Activated CD4-positive, alpha-beta T cell treated with anti-CD3 and anti-CD28 coated beads, Interleukin-2, amount 10 ng/mL, durations not matched to agents 7 days and 5 days (primary cell): ENCODE data around the gene RALGAPB. TPM values are rescaled to one million over a fixed set of nuclear protein-coding genes. Genes with fewer than 3 reads are reported as not detected.

Experiments used
- CTCF ChIA-PET: fragments of 350-600 bp; sonication (Branson Sonifier 250); formaldehyde crosslinking; loops from one replicate; lab custom pipeline; 2021; ENCODE audit warnings: antibody characterized with exemption; lab: Charles Lee
- POLR2A ChIA-PET: fragments of 350-600 bp; sonication (Branson Sonifier 250); formaldehyde crosslinking; loops from one replicate; lab custom pipeline; 2021; ENCODE audit warnings: antibody characterized with exemption; lab: Charles Lee
- DNase-seq: peaks from one replicate; pipeline ENCODE4 v3.0.0-alpha.2; 2020
- H3K27ac Mint-ChIP-seq: one replicate; pipeline ENCODE4 v1.8.0; 2021; ENCODE audit warnings: mild to moderate bottlenecking, moderate library complexity, mixed read lengths
- H3K27me3 Mint-ChIP-seq: one replicate; pipeline ENCODE4 v1.8.0; 2021; ENCODE audit warnings: mixed read lengths
- H3K36me3 Mint-ChIP-seq: one replicate; pipeline ENCODE4 v1.8.0; 2021; ENCODE audit warnings: low read depth, mixed read lengths
- H3K4me1 Mint-ChIP-seq: one replicate; pipeline ENCODE4 v1.8.0; 2021; ENCODE audit warnings: mixed read lengths
- H3K4me3 Mint-ChIP-seq: one replicate; pipeline ENCODE4 v1.8.0; 2021; ENCODE audit warnings: mild to moderate bottlenecking, moderate library complexity, mixed read lengths
- H3K9me3 Mint-ChIP-seq: one replicate; pipeline ENCODE4 v1.8.0; 2021; ENCODE audit warnings: mixed read lengths
- total RNA-seq, 2 experiments: library from RNA; stranded (reverse); gene quantifications; one replicate each; pipeline ENCODE4 v1.2.3, GENCODE V29; 2021

Gene RALGAPB
- total RNA-seq, 2 experiments from 2014 or later = 31.1 to 36.7 TPM

GRCh38 chr20:38466171-38466570 is 6.5 kb upstream of the RALGAPB start:
- CTCF ChIA-PET = no interaction called here
- Mint-ChIP-seq H3K36me3 (no peaks in the 10 kb centered on the region), H3K9me3 (no peaks in the 10 kb centered on the region), H3K4me1 (no peaks in the 10 kb centered on the region), H3K27me3 (peaks cover 2% of the 10 kb centered on the region), H3K27ac (no peak overlapping the region), H3K4me3 (no peak overlapping the region)
- DNase-seq = no peak
- POLR2A ChIA-PET = no interaction called here

GRCh38 chr20:38466983-38467382 is 5.7 kb upstream of the RALGAPB start:
- Mint-ChIP-seq H3K4me1 (peaks cover 5% of the 10 kb centered on the region), H3K27me3 (peaks cover 2% of the 10 kb centered on the region), H3K36me3 (no peaks in the 10 kb centered on the region), H3K27ac (no peak overlapping the region), H3K9me3 (no peaks in the 10 kb centered on the region), H3K4me3 (no peak overlapping the region)
- CTCF ChIA-PET = interaction anchor here (3.3 kb wide), 1 partner anchor 21 kb away, joined by 13 read pairs; no protein-coding TSS in a partner anchor
- POLR2A ChIA-PET = no interaction called here
- no peak for DNase-seq

- Mint-ChIP-seq H3K4me1 (peaks cover 35% of the 10 kb centered on the region), H3K36me3 (peaks cover 10% of the 10 kb centered on the region), H3K9me3 (no peaks in the 10 kb centered on the region), H3K4me3 (no peak overlapping the region), H3K27ac (no peak overlapping the region), H3K27me3 (peaks cover 2% of the 10 kb centered on the region)
- DNase-seq = no peak
- ChIA-PET POLR2A (no interaction called here), CTCF (interaction anchor here (3.7 kb wide), 1 partner anchor 37 kb away, joined by 24 read pairs; the partner anchor contains the start of gene SNHG17)
Observed at GRCh38 chr20:38471245-38471644, 1.4 kb upstream of the RALGAPB start.

- H3K4me1 Mint-ChIP-seq = peaks cover 38% of the 10 kb centered on the region
- H3K4me3 Mint-ChIP-seq = peak overlapping the region; percentile 82
- H3K9me3 Mint-ChIP-seq = no peaks in the 10 kb centered on the region
- peak overlapping the region; percentile 83 for H3K27ac Mint-ChIP-seq
- peaks cover 2% of the 10 kb centered on the region for H3K27me3 Mint-ChIP-seq
- POLR2A ChIA-PET = no interaction called here
- CTCF ChIA-PET = interaction anchor here (1.1 to 3.7 kb wide), 4 partner anchors 12 to 38 kb away, joined by 3 to 24 read pairs (median 13); partner anchors contain the start of gene SNHG17
- H3K36me3 Mint-ChIP-seq = peaks cover 13% of the 10 kb centered on the region
- no peak for DNase-seq
Observed at GRCh38 chr20:38471987-38472512, 593 bp upstream of the RALGAPB start.

GRCh38 chr20:38473367-38473795 is 738 bp downstream of the RALGAPB start:
- no peak for DNase-seq
- H3K4me1 Mint-ChIP-seq = peaks cover 40% of the 10 kb centered on the region
- H3K36me3 Mint-ChIP-seq = peaks cover 13% of the 10 kb centered on the region
- peaks cover 2% of the 10 kb centered on the region for H3K27me3 Mint-ChIP-seq
- ChIA-PET CTCF (interaction anchor here (1.0 to 3.7 kb wide), 5 partner anchors 20 to 78 kb away, joined by 3 to 24 read pairs (median 4); partner anchors contain the start of gene SNHG17), POLR2A (no interaction called here)
- no peaks in the 10 kb centered on the region for H3K9me3 Mint-ChIP-seq
- H3K4me3 Mint-ChIP-seq = peak overlapping the region; percentile 82
- H3K27ac Mint-ChIP-seq = peak overlapping the region; percentile 86

- ChIA-PET POLR2A (no interaction called here), CTCF (no interaction called here)
- no peak overlapping the region for H3K27ac Mint-ChIP-seq
- H3K4me3 Mint-ChIP-seq = no peak overlapping the region
- H3K9me3 Mint-ChIP-seq = no peaks in the 10 kb centered on the region
- H3K36me3 Mint-ChIP-seq = peaks cover 23% of the 10 kb centered on the region
- no peaks in the 10 kb centered on the region for H3K27me3 Mint-ChIP-seq
- H3K4me1 Mint-ChIP-seq = peaks cover 36% of the 10 kb centered on the region
- DNase-seq = no peak
Observed at GRCh38 chr20:38477747-38478146, 5.1 kb downstream of the RALGAPB start.

GRCh38 chr20:38479596-38479995 is 7.0 kb downstream of the RALGAPB start:
- ChIA-PET CTCF (interaction anchor here (0.7 kb wide), 1 partner anchor 17 kb away, joined by 3 read pairs; no protein-coding TSS in a partner anchor), POLR2A (no interaction called here)
- no peak overlapping the region for H3K4me3 Mint-ChIP-seq
- H3K27me3 Mint-ChIP-seq = no peaks in the 10 kb centered on the region
- H3K27ac Mint-ChIP-seq = no peak overlapping the region
- H3K36me3 Mint-ChIP-seq = peaks cover 21% of the 10 kb centered on the region
- no peaks in the 10 kb centered on the region for H3K9me3 Mint-ChIP-seq
- H3K4me1 Mint-ChIP-seq = peaks cover 24% of the 10 kb centered on the region
- no peak for DNase-seq

GRCh38 chr20:38485041-38485440 is 12.4 kb downstream of the RALGAPB start:
- CTCF ChIA-PET = no interaction called here
- no peak overlapping the region for H3K4me3 Mint-ChIP-seq
- peaks cover 18% of the 10 kb centered on the region for H3K36me3 Mint-ChIP-seq
- no peak for DNase-seq
- H3K27ac Mint-ChIP-seq = no peak overlapping the region
- POLR2A ChIA-PET = no interaction called here
- no peaks in the 10 kb centered on the region for H3K9me3 Mint-ChIP-seq
- peaks cover 2% of the 10 kb centered on the region for H3K4me1 Mint-ChIP-seq
- H3K27me3 Mint-ChIP-seq = no peaks in the 10 kb centered on the region

- no peak overlapping the region for H3K4me3 Mint-ChIP-seq
- no peaks in the 10 kb centered on the region for H3K9me3 Mint-ChIP-seq
- peaks cover 24% of the 10 kb centered on the region for H3K36me3 Mint-ChIP-seq
- no peak overlapping the region for H3K27ac Mint-ChIP-seq
- CTCF ChIA-PET = no interaction called here
- POLR2A ChIA-PET = no interaction called here
- no peaks in the 10 kb centered on the region for H3K4me1 Mint-ChIP-seq
- H3K27me3 Mint-ChIP-seq = no peaks in the 10 kb centered on the region
- DNase-seq = no peak
Observed at GRCh38 chr20:38489181-38489580, 16.5 kb downstream of the RALGAPB start.

- Mint-ChIP-seq H3K27me3 (no peaks in the 10 kb centered on the region), H3K9me3 (no peaks in the 10 kb centered on the region), H3K4me1 (no peaks in the 10 kb centered on the region), H3K27ac (no peak overlapping the region), H3K36me3 (peaks cover 42% of the 10 kb centered on the region), H3K4me3 (no peak overlapping the region)
- CTCF ChIA-PET = interaction anchor here (0.6 kb wide), 1 partner anchor 17 kb away, joined by 3 read pairs; no protein-coding TSS in a partner anchor
- no peak for DNase-seq
- POLR2A ChIA-PET = no interaction called here
Observed at GRCh38 chr20:38497246-38497935, 24.7 kb downstream of the RALGAPB start.

GRCh38 chr20:38498909-38499308 is 26.3 kb downstream of the RALGAPB start:
- CTCF ChIA-PET = no interaction called here
- Mint-ChIP-seq H3K27me3 (no peaks in the 10 kb centered on the region), H3K36me3 (peaks cover 46% of the 10 kb centered on the region), H3K4me3 (no peak overlapping the region), H3K4me1 (no peaks in the 10 kb centered on the region), H3K27ac (no peak overlapping the region), H3K9me3 (no peaks in the 10 kb centered on the region)
- POLR2A ChIA-PET = no interaction called here
- DNase-seq = no peak

GRCh38 chr20:38499366-38499765 is 26.7 kb downstream of the RALGAPB start:
- Mint-ChIP-seq H3K4me1 (no peaks in the 10 kb centered on the region), H3K4me3 (no peak overlapping the region), H3K27me3 (no peaks in the 10 kb centered on the region), H3K9me3 (no peaks in the 10 kb centered on the region), H3K27ac (no peak overlapping the region), H3K36me3 (peaks cover 48% of the 10 kb centered on the region)
- DNase-seq = no peak
- POLR2A ChIA-PET = no interaction called here
- CTCF ChIA-PET = no interaction called here

GRCh38 chr20:38501858-38502436 is 29.3 kb downstream of the RALGAPB start:
- POLR2A ChIA-PET = interaction anchor here (0.6 kb wide), 1 partner anchor 23 kb away, joined by 4 read pairs; no protein-coding TSS in a partner anchor

More at GRCh38 chr20:38501858-38502436, 29.3 kb downstream of the RALGAPB start:
- no peaks in the 10 kb centered on the region for H3K27me3 Mint-ChIP-seq
- CTCF ChIA-PET = interaction anchor here (0.6 to 1.0 kb wide), 2 partner anchors 29 to 64 kb away, joined by 3 to 4 read pairs; partner anchors contain the start of gene RALGAPB
- peaks cover 44% of the 10 kb centered on the region for H3K36me3 Mint-ChIP-seq
- H3K4me3 Mint-ChIP-seq = no peak overlapping the region
- H3K4me1 Mint-ChIP-seq = no peaks in the 10 kb centered on the region
- no peak overlapping the region for H3K27ac Mint-ChIP-seq
- DNase-seq = no peak
- H3K9me3 Mint-ChIP-seq = peaks cover 2% of the 10 kb centered on the region
